Mammary epithelial cell (primary cell): ENCODE measurements around the gene SDK1.

ENCODE experiments used
- EZH2 ChIP-seq: IDR thresholded peaks from 2 replicates; pipeline ENCODE4 v1.6.1; 2012; ENCODE audit warnings: low read length, inconsistent platforms, borderline replicate concordance
- TF ChIP-seq, protein P1 (sequence below), 2 donors: IDR thresholded peaks in 1 of 2; conservative IDR thresholded peaks in 1 of 2; 2 replicates each; pipeline ENCODE4 v1.5.1; 2011 to 2012; ENCODE audit warnings: inconsistent platforms in 2 of 2, low read length in 2 of 2, mild to moderate bottlenecking in 2 of 2, control low read depth in 1 of 2, low read depth in 1 of 2; ENCODE audit not compliant: insufficient read depth in 1 of 2; ENCODE audit errors: extremely low read depth in 1 of 2

DNA sequence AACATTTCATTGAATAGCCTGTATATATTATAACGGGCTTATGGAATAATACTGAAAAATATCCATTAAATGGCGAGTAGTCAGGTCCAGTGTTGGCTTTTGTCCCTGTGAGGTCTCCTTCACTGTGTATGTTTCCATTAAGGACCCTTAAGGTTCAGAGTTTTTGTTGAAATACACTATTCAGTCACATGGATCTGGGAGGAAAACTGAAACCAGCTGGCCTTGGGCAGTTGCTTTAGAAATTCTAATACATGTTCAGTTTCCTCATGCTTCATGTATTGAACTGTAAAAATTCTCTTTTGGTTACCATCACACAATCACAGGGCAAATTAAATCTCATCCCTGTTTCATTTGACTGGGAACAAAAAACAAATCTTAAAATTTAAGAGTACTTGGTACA lies 447.3 kb downstream of the SDK1 start:
- TF ChIP-seq, protein P1, sequence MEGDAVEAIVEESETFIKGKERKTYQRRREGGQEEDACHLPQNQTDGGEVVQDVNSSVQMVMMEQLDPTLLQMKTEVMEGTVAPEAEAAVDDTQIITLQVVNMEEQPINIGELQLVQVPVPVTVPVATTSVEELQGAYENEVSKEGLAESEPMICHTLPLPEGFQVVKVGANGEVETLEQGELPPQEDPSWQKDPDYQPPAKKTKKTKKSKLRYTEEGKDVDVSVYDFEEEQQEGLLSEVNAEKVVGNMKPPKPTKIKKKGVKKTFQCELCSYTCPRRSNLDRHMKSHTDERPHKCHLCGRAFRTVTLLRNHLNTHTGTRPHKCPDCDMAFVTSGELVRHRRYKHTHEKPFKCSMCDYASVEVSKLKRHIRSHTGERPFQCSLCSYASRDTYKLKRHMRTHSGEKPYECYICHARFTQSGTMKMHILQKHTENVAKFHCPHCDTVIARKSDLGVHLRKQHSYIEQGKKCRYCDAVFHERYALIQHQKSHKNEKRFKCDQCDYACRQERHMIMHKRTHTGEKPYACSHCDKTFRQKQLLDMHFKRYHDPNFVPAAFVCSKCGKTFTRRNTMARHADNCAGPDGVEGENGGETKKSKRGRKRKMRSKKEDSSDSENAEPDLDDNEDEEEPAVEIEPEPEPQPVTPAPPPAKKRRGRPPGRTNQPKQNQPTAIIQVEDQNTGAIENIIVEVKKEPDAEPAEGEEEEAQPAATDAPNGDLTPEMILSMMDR (conservative IDR thresholded peaks at IDR 0.05 in 1 of 2, IDR thresholded peaks at IDR 0.05 in 1 of 2; ENCODE audit: extremely low read depth in 1 of 2, insufficient read depth in 1 of 2, low read depth in 1 of 2, low read length in 2 of 2), result no peak
- no peak for TF ChIP-seq EZH2
